B cell (primary cell): Measurements from ENCODE around the gene TOGARAM1. TPM values are rescaled to one million over a fixed set of nuclear protein-coding genes. Genes with fewer than 3 reads are reported as not detected.

ENCODE experiments used
- ATAC-seq: fragments of 200-7000 bp; cut with Tn5 transposase; one replicate; pipeline ENCODE4 v1.10.0; 2021; ENCODE audit warnings: low read depth, mild to moderate bottlenecking, moderate number of reproducible peaks, moderate library complexity
- CTCF ChIA-PET: fragments of 350-600 bp; sonication (Branson Sonifier 250); formaldehyde crosslinking; loops from one replicate; lab custom pipeline; 2021; ENCODE audit warnings: antibody characterized with exemption, inconsistent platforms; lab: Charles Lee
- POLR2A ChIA-PET: fragments of 350-600 bp; sonication (Branson Sonifier 250); formaldehyde crosslinking; loops from one replicate; lab custom pipeline; 2021; ENCODE audit warnings: antibody characterized with exemption; lab: Charles Lee
- DNase-seq: peaks from one replicate; pipeline ENCODE4 v3.0.0; 2013
- H2AFZ ChIP-seq: 2 replicates; pipeline ENCODE4 v1.6.1; 2012; ENCODE audit warnings: mild to moderate bottlenecking, low read depth, low read length; ENCODE audit not compliant: insufficient read depth, poor library complexity, severe bottlenecking
- H3K27ac ChIP-seq, 2 donors: 1 replicate in 1 of 2; 2 replicates in 1 of 2; pipeline ENCODE4 v1.5.1; 2012 to 2013; ENCODE audit warnings: low read length in 2 of 2, mild to moderate bottlenecking in 2 of 2, moderate library complexity in 1 of 2
- H3K27me3 ChIP-seq, 4 experiments: fragments of 200-600 bp in 1 of 4; sonication (generic) in 1 of 4; replicated peaks in 1 of 4; 1 replicate in 2 of 4; 2 replicates in 2 of 4; pipeline versions ENCODE4 v1.6.1 to v1.7.0; 2013 to 2016; ENCODE audit warnings: low read length in 3 of 4, mild to moderate bottlenecking in 2 of 4, mixed read lengths in 1 of 4, moderate library complexity in 1 of 4; ENCODE audit not compliant: insufficient read depth in 4 of 4, control insufficient read depth in 3 of 4; ENCODE audit errors: control extremely low read depth in 1 of 4
- H3K36me3 ChIP-seq, 2 experiments: replicated peaks in 1 of 2; 1 replicate in 1 of 2; 2 replicates in 1 of 2; pipeline versions ENCODE4 v1.6.1 to v1.7.1; 2013; ENCODE audit warnings: low read length in 1 of 2; ENCODE audit not compliant: insufficient read depth in 2 of 2, control insufficient read depth in 1 of 2; ENCODE audit errors: control extremely low read depth in 1 of 2, extremely low read depth in 1 of 2
- H3K4me1 ChIP-seq, 2 donors: fragments of 200-600 bp in 1 of 2; sonication (generic) in 1 of 2; 1 replicate in 1 of 2; 2 replicates in 1 of 2; pipeline versions ENCODE4 v1.5.1 to v1.6.1; 2013 to 2017; ENCODE audit warnings: low read length in 2 of 2; ENCODE audit not compliant: control insufficient read depth in 2 of 2, insufficient read depth in 2 of 2
- H3K4me2 ChIP-seq: replicated peaks from 2 replicates; pipeline ENCODE3; 2012; ENCODE audit warnings: mild to moderate bottlenecking, low read depth, low read length; ENCODE audit not compliant: poor library complexity, severe bottlenecking
- H3K4me3 ChIP-seq, 5 experiments: fragments of 200-600 bp in 1 of 5; sonication (generic) in 1 of 5; 1 replicate in 3 of 5; 2 replicates in 2 of 5; pipeline versions ENCODE4 v1.5.1 to v1.7.0; 2011 to 2016; ENCODE audit warnings: low read length in 4 of 5, mild to moderate bottlenecking in 4 of 5, low read depth in 2 of 5, control low read depth in 1 of 5, moderate library complexity in 1 of 5; ENCODE audit not compliant: insufficient read depth in 1 of 5; ENCODE audit errors: control extremely low read depth in 1 of 5, extremely low read depth in 1 of 5
- H3K79me2 ChIP-seq: fragments of 200-600 bp; sonication (generic); one replicate; pipeline ENCODE4 v1.6.0; 2016; ENCODE audit warnings: low read length; ENCODE audit not compliant: control insufficient read depth, insufficient read depth
- H3K9ac ChIP-seq: fragments of 200-600 bp; sonication (generic); 2 replicates; pipeline ENCODE4 v1.6.1; 2017; ENCODE audit warnings: mild to moderate bottlenecking, low read length, moderate library complexity
- H3K9me3 ChIP-seq, 3 donors: one replicate each; pipeline versions ENCODE4 v1.6.1 to v1.7.1; 2013; ENCODE audit warnings: low read length in 2 of 3; ENCODE audit not compliant: control insufficient read depth in 2 of 3, insufficient read depth in 1 of 3; ENCODE audit errors: control extremely low read depth in 1 of 3
- H4K20me1 ChIP-seq: 2 replicates; pipeline ENCODE4 v1.6.0; 2012; ENCODE audit warnings: mild to moderate bottlenecking, low read length; ENCODE audit not compliant: insufficient read depth, control insufficient read depth, poor library complexity, severe bottlenecking
- H3K27ac Mint-ChIP-seq: one replicate; pipeline ENCODE4 v1.8.0; 2021; ENCODE audit warnings: mixed read lengths
- H3K27me3 Mint-ChIP-seq: one replicate; pipeline ENCODE4 v1.8.0; 2021; ENCODE audit warnings: mixed read lengths
- H3K4me1 Mint-ChIP-seq: one replicate; pipeline ENCODE4 v1.8.0; 2021; ENCODE audit warnings: mixed read lengths
- H3K4me3 Mint-ChIP-seq: one replicate; pipeline ENCODE4 v1.8.0; 2021; ENCODE audit warnings: mixed read lengths
- H3K9me3 Mint-ChIP-seq: one replicate; pipeline ENCODE4 v1.8.0; 2022; ENCODE audit warnings: mixed read lengths; ENCODE audit not compliant: insufficient read depth
- EZH2 ChIP-seq: IDR thresholded peaks from 2 replicates; pipeline ENCODE4 v1.6.1; 2012; ENCODE audit warnings: borderline replicate concordance, low read depth, mild to moderate bottlenecking, moderate library complexity, low read length; ENCODE audit not compliant: insufficient read depth, poor library complexity, severe bottlenecking
- WGBS: methylation state at CpG from one replicate; pipeline ENCODE4 v1.1.5; 2013; ENCODE audit warnings: missing lambda C conversion rate; ENCODE audit not compliant: insufficient coverage; 5-methylcytosine and 5-hydroxymethylcytosine counted together
- intact Hi-C: fragments of 100-400 bp; cut with micrococcal nuclease; formaldehyde crosslinking; loops from one replicate; pipeline ENCODE4 v1.10.0; 2022
- polyA plus RNA-seq: library from polyadenylated mRNA; depleted of rRNA; stranded (reverse); fragments of >200 nt; gene quantifications from 2 replicates; pipeline ENCODE4 v1.2.3, GENCODE V29; 2012
- total RNA-seq, 2 donors: library from RNA; stranded (reverse); fragments of 120-200 nt in 1 of 2; gene quantifications; 1 replicate in 1 of 2; 2 replicates in 1 of 2; pipeline versions ENCODE4 v1.2.3 to v1.2.4, GENCODE V29; 2013 to 2022
- TF ChIP-seq, protein P1 (sequence below): fragments of 200-600 bp; IDR thresholded peaks from one replicate; pipeline ENCODE4 v1.8.0; 2022; ENCODE audit warnings: antibody characterized with exemption, mild to moderate bottlenecking

TOGARAM1 gene
- total and polyA plus RNA-seq, 2 donors (not counting 1 experiment from before 2014, with no cell fraction given) = 3.4 to 23.9 TPM

DNA sequence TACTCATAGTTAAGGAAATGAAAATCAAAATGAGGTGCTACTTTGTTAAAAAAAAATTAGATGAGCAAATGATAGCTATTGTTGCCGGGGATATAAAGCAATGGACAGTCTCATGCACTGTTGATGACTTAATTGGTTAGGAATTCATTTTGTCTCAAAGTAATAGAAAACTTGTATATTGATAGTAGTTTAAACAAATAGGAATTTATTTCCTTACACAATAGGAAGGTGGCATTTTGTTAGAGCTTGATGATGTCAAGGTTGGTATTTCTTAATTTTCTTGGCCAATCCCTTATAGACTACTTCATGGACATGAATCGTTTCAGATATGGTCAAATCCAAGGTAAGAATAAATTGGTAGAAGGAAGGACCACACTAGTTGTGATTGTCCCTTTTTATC, 129.7 kb downstream of the TOGARAM1 start:
- intact Hi-C loops = loop anchor here (1.0 kb wide), 1 partner anchor 7 kb away; the partner anchor contains the start of gene PRPF39
- Histone ChIP-seq H3K36me3 (peaks cover 3 to 15% of the 10 kb centered on the region in 2 experiments), H3K9me3 (no peaks in the 10 kb centered on the region), H3K27ac (no peak overlapping the region), H3K4me3 (no peak overlapping the region), H4K20me1 (peaks cover 36% of the 10 kb centered on the region), H3K79me2 (peaks cover 83% of the 10 kb centered on the region), H2AFZ (no peak overlapping the region), H3K9ac (no peak overlapping the region), H3K4me1 (peaks cover 9 to 17% of the 10 kb centered on the region in 2 donors), H3K4me2 (no peak overlapping the region), H3K27me3 (no peaks in the 10 kb centered on the region)
- DNase-seq (no peak), ATAC-seq (no peak)
- no peaks in the 10 kb centered on the region for H3K9me3 Mint-ChIP-seq
- H3K27me3 Mint-ChIP-seq = no peaks in the 10 kb centered on the region
- CTCF ChIA-PET = interaction anchor here (0.6 to 1.6 kb wide), 2 partner anchors 107 to 174 kb away, joined by 3 read pairs; no protein-coding TSS in a partner anchor
- POLR2A ChIA-PET = no interaction called here
- peaks cover 33% of the 10 kb centered on the region for H3K4me1 Mint-ChIP-seq
- no CpG with 5 or more reads among the region's 2 CpGs for WGBS
- no peak overlapping the region for H3K4me3 Mint-ChIP-seq
- no peak overlapping the region for H3K27ac Mint-ChIP-seq
- no peak for TF ChIP-seq EZH2
- TF ChIP-seq, protein P1, sequence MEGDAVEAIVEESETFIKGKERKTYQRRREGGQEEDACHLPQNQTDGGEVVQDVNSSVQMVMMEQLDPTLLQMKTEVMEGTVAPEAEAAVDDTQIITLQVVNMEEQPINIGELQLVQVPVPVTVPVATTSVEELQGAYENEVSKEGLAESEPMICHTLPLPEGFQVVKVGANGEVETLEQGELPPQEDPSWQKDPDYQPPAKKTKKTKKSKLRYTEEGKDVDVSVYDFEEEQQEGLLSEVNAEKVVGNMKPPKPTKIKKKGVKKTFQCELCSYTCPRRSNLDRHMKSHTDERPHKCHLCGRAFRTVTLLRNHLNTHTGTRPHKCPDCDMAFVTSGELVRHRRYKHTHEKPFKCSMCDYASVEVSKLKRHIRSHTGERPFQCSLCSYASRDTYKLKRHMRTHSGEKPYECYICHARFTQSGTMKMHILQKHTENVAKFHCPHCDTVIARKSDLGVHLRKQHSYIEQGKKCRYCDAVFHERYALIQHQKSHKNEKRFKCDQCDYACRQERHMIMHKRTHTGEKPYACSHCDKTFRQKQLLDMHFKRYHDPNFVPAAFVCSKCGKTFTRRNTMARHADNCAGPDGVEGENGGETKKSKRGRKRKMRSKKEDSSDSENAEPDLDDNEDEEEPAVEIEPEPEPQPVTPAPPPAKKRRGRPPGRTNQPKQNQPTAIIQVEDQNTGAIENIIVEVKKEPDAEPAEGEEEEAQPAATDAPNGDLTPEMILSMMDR = no peak

DNA sequence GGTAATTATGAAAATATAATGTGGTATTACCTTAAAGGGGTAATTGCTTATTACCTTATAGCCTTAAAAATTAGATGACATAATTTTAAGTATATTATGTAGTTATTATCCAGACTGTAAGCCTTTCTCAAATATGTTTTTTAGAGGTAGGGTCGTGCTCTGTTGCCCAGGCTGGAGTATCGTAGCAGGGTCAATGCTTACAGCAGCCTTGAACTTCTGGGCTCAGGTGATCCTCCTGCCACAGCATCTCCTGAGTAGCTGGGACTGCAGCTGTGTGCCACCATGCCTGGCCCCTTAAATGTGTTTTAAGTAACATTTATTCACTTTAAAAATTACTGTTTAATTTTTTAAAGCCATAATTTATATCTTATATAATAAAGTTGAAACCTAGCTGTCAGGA, 132.3 kb downstream of the TOGARAM1 start:
- Histone ChIP-seq H3K36me3 (peaks cover 7 to 37% of the 10 kb centered on the region in 2 experiments), H3K27me3 (no peaks in the 10 kb centered on the region), H3K4me1 (peaks cover 4 to 6% of the 10 kb centered on the region in 2 donors), H4K20me1 (peaks cover 26% of the 10 kb centered on the region), H3K9ac (no peak overlapping the region), H3K9me3 (no peaks in the 10 kb centered on the region), H2AFZ (no peak overlapping the region), H3K4me3 (no peak overlapping the region), H3K27ac (no peak overlapping the region), H3K4me2 (no peak overlapping the region), H3K79me2 (peaks cover 65% of the 10 kb centered on the region)
- Mint-ChIP-seq H3K4me1 (peaks cover 14% of the 10 kb centered on the region), H3K9me3 (no peaks in the 10 kb centered on the region), H3K4me3 (no peak overlapping the region), H3K27me3 (no peaks in the 10 kb centered on the region), H3K27ac (no peak overlapping the region)
- intact Hi-C loops = no loop called here
- no peak for TF ChIP-seq EZH2
- TF ChIP-seq, protein P1 = no peak
- ATAC-seq = no peak
- no peak for DNase-seq
- ChIA-PET POLR2A (no interaction called here), CTCF (no interaction called here)
- 100% methylated on average over 2 of the region's 2 CpGs for WGBS
